NCI-H1092 treated with DMSO at 0.1 percent for 48 hours (cell line): Measurements from ENCODE around the gene STAC.

ENCODE experiments used
- DNase-seq: peaks from one replicate; lab custom pipeline; 2025; lab: John Stamatoyannopoulos, UW

Gene STAC

GRCh38 chr3:36591959-36592358 lies 211.7 kb downstream of the STAC start:
- no peak for DNase-seq

- DNase-seq, result no peak
Observed at GRCh38 chr3:36595511-36595910, 215.2 kb downstream of the STAC start.

GRCh38 chr3:36596419-36596818 lies 216.1 kb downstream of the STAC start:
- no peak for DNase-seq

GRCh38 chr3:36597422-36597821 lies 217.1 kb downstream of the STAC start:
- no peak for DNase-seq
